WI38 (cell line): ENCODE results near the gene PARP4.
"Not testable (repeated sequence)": the region's sequence is repeated elsewhere in the genome, so short reads cannot be mapped to it uniquely, and the experiment has no call there.

Experiments
- H3K4me3 ChIP-seq: 2 replicates; pipeline ENCODE4 v1.5.1; 2011; ENCODE audit warnings: low read depth, mild to moderate bottlenecking, control low read depth, low read length
- TF ChIP-seq, protein P1 (sequence below): IDR thresholded peaks from 2 replicates; pipeline ENCODE4 v1.5.1; 2012; ENCODE audit warnings: low read depth, mild to moderate bottlenecking, control low read depth, low read length

The PARP4 gene

DNA sequence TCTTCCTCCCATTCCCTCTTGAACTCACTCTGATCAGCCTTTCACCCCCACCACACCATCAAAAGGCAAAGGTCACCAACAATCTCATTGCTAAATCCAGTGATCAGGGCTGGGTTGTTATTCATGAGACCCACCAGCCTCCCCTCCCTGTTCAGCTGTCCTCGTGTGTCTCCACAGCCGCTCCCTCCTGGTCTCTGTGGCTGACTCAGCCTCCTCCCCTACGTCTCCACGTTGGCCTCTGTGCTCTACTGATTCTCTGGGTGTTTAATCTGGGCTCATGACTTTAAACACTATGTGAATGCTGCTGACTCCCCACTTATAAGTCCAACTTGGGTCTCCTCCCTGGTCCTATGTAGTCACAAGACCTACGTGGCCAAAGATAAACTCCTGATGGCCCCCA lies 38.9 kb downstream of the PARP4 start:
- no peak overlapping the region for H3K4me3 ChIP-seq
- TF ChIP-seq, protein P1, sequence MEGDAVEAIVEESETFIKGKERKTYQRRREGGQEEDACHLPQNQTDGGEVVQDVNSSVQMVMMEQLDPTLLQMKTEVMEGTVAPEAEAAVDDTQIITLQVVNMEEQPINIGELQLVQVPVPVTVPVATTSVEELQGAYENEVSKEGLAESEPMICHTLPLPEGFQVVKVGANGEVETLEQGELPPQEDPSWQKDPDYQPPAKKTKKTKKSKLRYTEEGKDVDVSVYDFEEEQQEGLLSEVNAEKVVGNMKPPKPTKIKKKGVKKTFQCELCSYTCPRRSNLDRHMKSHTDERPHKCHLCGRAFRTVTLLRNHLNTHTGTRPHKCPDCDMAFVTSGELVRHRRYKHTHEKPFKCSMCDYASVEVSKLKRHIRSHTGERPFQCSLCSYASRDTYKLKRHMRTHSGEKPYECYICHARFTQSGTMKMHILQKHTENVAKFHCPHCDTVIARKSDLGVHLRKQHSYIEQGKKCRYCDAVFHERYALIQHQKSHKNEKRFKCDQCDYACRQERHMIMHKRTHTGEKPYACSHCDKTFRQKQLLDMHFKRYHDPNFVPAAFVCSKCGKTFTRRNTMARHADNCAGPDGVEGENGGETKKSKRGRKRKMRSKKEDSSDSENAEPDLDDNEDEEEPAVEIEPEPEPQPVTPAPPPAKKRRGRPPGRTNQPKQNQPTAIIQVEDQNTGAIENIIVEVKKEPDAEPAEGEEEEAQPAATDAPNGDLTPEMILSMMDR: no peak

DNA sequence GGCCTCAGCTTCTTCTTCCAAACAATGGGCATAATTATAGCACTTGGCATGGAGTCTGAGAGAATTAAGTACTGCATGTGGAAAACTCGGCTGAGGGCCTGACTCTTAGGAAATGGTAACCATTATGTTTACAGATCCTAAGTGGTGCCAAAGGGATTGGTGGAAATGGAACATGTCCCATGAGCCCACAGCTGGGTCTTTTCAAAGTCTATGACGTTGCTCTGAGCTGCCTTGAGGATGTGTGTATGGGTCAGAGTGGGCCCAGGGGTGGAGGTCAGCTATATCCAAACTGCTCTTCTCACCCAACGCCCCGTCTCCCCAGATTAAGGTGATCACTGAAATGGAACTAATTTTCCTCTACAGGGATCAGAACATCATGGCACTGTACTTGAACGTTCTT lies 40.4 kb downstream of the PARP4 start:
- H3K4me3 ChIP-seq: not testable (repeated sequence)

DNA sequence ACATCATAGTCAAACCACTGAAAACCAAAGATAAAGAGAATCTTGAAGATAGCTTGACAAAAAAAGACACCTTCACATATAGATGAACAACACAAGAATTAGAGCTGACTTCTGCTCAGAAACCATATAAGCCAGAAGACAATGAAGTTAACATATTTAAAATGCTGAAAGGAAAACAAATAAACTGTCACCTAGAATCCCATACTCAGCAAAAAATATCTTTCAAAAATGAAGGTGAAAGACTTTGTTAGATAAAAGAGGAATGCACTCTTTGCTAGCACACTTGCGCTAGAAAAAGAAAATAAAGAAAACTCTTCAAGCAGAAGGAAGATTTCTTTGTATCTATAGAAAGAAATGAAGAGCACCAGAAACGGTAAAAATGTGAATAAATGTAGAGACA lies 49.5 kb downstream of the PARP4 start:
- TF ChIP-seq, protein P1: no peak
- no peak overlapping the region for H3K4me3 ChIP-seq

DNA sequence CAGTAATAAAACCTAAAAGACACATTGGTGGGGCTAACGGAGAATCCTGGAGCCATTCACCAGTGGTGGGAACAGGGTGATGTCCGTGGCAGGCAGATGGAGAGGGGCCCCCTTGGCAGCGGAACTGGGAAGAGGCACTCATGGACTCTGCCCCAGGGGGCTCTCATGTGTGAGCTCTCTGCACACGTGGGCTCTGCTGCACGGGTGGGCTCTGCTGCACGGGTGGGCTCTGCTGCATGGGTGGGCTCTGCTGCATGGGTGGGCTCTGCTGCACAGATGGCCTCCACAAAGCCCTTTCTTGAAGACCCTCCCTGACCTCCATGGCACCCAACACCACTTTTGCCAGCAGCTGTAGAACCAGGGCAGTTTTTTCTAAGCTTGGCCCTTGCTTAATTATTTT lies 52.3 kb downstream of the PARP4 start:
- H3K4me3 ChIP-seq: no peak overlapping the region

DNA sequence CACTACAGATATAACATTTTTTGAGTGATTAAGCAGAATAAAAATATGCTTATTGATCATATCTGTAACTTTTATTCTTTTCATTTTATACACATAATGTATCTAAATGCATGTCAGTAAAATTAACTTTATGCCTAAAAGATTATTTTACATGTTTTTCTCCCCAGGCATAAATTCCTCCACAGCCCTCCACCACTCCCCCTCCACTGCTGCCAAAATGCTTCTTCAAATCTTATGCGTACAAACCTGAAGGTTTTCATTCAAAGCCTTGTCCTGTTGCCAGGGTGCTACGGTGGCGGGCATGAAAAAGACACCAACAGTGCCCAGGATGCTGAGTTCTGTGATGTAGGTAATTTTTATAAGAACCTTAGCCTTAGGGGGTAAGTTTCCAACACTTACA lies 52.9 kb downstream of the PARP4 start:
- TF ChIP-seq, protein P1: no peak
- H3K4me3 ChIP-seq: no peak overlapping the region

More for the DNA sequence above, 52.3 kb downstream of the PARP4 start:
- TF ChIP-seq, protein P1: no peak

DNA sequence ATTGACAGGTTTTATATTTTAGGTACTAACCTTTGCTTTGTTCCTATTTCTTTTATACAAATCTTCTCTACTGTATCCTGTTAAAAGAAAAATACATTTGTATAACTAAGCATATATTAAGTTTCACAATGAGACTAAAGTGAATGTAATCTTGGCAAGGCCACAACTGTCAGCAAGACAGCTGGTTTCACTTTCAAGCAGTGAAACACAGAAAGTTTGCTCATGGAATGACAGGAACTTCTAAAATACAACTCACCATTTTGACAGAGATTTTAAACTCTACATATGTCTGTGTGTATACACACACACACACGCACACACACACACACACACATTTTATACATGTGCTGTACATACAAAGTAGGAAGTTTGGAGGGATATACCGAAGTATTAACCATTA lies 53.3 kb downstream of the PARP4 start:
- TF ChIP-seq, protein P1: no peak

DNA sequence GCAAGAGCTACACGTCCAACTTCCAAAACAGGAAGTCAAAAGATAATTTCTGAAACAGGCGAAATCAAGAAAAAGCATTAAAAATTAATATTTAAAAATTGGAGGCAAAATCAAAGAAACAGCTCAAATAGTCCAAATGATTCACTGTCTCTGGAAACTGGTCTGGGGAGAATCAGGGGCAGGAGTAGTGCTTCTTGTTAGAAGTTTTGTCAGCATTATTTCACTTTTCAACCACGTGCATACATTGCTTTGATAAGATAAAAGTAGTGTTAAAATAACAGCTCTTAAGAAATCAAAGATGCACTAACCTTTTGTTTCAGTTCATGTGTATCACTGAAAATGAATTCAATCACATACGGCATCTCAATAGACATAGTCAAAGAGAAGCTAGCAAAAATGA lies 53.8 kb downstream of the PARP4 start:
- TF ChIP-seq, protein P1: no peak
- H3K4me3 ChIP-seq: no peak overlapping the region

More for the DNA sequence above, 53.3 kb downstream of the PARP4 start:
- H3K4me3 ChIP-seq: no peak overlapping the region

DNA sequence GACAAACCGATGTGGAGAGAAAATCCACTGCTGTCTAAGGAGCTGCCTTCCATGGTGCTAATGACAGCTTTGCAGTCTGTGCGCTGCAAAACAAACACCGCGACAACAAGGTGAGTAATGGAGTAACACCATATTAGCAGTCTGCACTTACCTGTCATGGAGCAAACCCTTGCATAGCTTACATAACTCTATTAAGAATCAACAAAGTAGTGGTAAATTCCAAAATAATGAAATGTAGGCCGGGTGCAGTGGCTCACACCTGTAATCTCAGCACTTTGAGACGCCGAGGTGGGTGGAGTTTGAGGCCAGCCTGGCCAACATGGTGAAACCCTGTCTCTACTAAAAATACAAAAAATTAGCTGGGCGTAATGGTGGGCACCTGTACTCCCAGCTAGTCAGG lies 56.2 kb downstream of the PARP4 start:
- no peak overlapping the region for H3K4me3 ChIP-seq
- TF ChIP-seq, protein P1: no peak
